COLO829 (cell line): ENCODE results near the gene BICC1.
A peak's percentile ranks its signal among the peaks of the same experiment; 100 is the strongest.

Experiments
- DNase-seq: peaks from one replicate; pipeline ENCODE4 v3.0.0; 2012; ENCODE audit warnings: low spot score

The BICC1 gene

GRCh38 chr10:58823983-58824382 lies 311.3 kb downstream of the BICC1 start:
- no peak for DNase-seq

GRCh38 chr10:58824396-58824795 lies 311.7 kb downstream of the BICC1 start:
- no peak for DNase-seq

- no peak for DNase-seq
Observed at GRCh38 chr10:58826694-58827093, 314.0 kb downstream of the BICC1 start.

GRCh38 chr10:58827381-58827780 lies 314.7 kb downstream of the BICC1 start:
- no peak for DNase-seq

- DNase-seq: no peak
Observed at GRCh38 chr10:58829839-58830238, 317.2 kb downstream of the BICC1 start.

GRCh38 chr10:58830697-58831096 lies 318.0 kb downstream of the BICC1 start:
- no peak for DNase-seq

- DNase-seq: no peak
Observed at GRCh38 chr10:58833771-58834561, 321.3 kb downstream of the BICC1 start.

- no peak for DNase-seq
Observed at GRCh38 chr10:58836176-58836700, 323.6 kb downstream of the BICC1 start.

GRCh38 chr10:58836991-58837575 lies 324.4 kb downstream of the BICC1 start:
- DNase-seq: no peak

- no peak for DNase-seq
Observed at GRCh38 chr10:58837826-58838225, 325.2 kb downstream of the BICC1 start.

- no peak for DNase-seq
Observed at GRCh38 chr10:58838561-58839208, 326.0 kb downstream of the BICC1 start.

- DNase-seq: no peak
Observed at GRCh38 chr10:58839771-58840170, 327.1 kb downstream of the BICC1 start.

- DNase-seq: no peak
Observed at GRCh38 chr10:58840840-58841435, 328.3 kb downstream of the BICC1 start.

- DNase-seq: no peak
Observed at GRCh38 chr10:58842860-58843376, 330.2 kb downstream of the BICC1 start.

- DNase-seq: no peak
Observed at GRCh38 chr10:58843760-58844159, 331.1 kb downstream of the BICC1 start.

- no peak for DNase-seq
Observed at GRCh38 chr10:58844680-58845079, 332.0 kb downstream of the BICC1 start.

GRCh38 chr10:58846856-58847255 lies 334.2 kb downstream of the BICC1 start:
- DNase-seq: no peak

- DNase-seq: no peak
Observed at GRCh38 chr10:58851606-58852005, 338.9 kb downstream of the BICC1 start.

- DNase-seq: no peak
Observed at GRCh38 chr10:58853668-58854067, 341.0 kb downstream of the BICC1 start.

- no peak for DNase-seq
Observed at GRCh38 chr10:58854811-58855210, 342.1 kb downstream of the BICC1 start.

- peak; percentile 45 for DNase-seq
Observed at GRCh38 chr10:58856508-58857240, 344.0 kb downstream of the BICC1 start.
